Naive thymus-derived CD4-positive, alpha-beta T cell (primary cell): ENCODE data around the gene ISG15. TPM values are rescaled to one million over a fixed set of nuclear protein-coding genes. Genes with fewer than 3 reads are reported as not detected.
"Not testable (repeated sequence)": the region's sequence is repeated elsewhere in the genome, so short reads cannot be mapped to it uniquely, and the experiment has no call there.

Experiments used
- ATAC-seq: fragments of 150-1000 bp; cut with Tn5 transposase; 2 replicates; pipeline ENCODE4 v1.10.0; 2021; ENCODE audit warnings: mild to moderate bottlenecking, moderate library complexity
- CTCF ChIA-PET: fragments of 350-600 bp; sonication (Branson Sonifier 250); formaldehyde crosslinking; loops from one replicate; lab custom pipeline; 2021; ENCODE audit warnings: antibody characterized with exemption; lab: Charles Lee
- POLR2A ChIA-PET: fragments of 350-600 bp; sonication (Branson Sonifier 250); formaldehyde crosslinking; loops from one replicate; lab custom pipeline; 2021; ENCODE audit warnings: antibody characterized with exemption, inconsistent platforms; lab: Charles Lee
- DNase-seq, 9 donors: peaks; one replicate each; pipeline versions ENCODE4 v3.0.0 to v3.0.0-alpha.2; 2020 to 2022; ENCODE audit warnings: mixed read lengths in 1 of 9
- H3K27ac ChIP-seq: one replicate; pipeline ENCODE4 v1.7.0; 2013; ENCODE audit warnings: mild to moderate bottlenecking, low read depth, low read length, moderate library complexity
- H3K27me3 ChIP-seq, 2 donors: one replicate each; pipeline ENCODE4 v1.7.0; 2013; ENCODE audit warnings: low read length in 2 of 2, mild to moderate bottlenecking in 2 of 2, moderate library complexity in 2 of 2; ENCODE audit not compliant: control insufficient read depth in 2 of 2, insufficient read depth in 2 of 2
- H3K36me3 ChIP-seq, 3 experiments: 1 replicate in 2 of 3; 2 replicates in 1 of 3; pipeline ENCODE4 v1.7.0; 2013; ENCODE audit warnings: low read length in 3 of 3, mild to moderate bottlenecking in 3 of 3, moderate library complexity in 1 of 3; ENCODE audit not compliant: insufficient read depth in 3 of 3, control insufficient read depth in 2 of 3
- H3K4me1 ChIP-seq, 2 donors: one replicate each; pipeline ENCODE4 v1.7.0; 2013; ENCODE audit warnings: low read length in 2 of 2, mild to moderate bottlenecking in 2 of 2, moderate library complexity in 1 of 2; ENCODE audit not compliant: control insufficient read depth in 2 of 2, insufficient read depth in 2 of 2
- H3K4me3 ChIP-seq: 2 replicates; pipeline ENCODE4 v1.7.0; 2013; ENCODE audit warnings: mild to moderate bottlenecking, low read length
- H3K9me3 ChIP-seq, 3 experiments: 1 replicate in 2 of 3; 2 replicates in 1 of 3; pipeline ENCODE4 v1.7.0; 2013; ENCODE audit warnings: low read length in 3 of 3; ENCODE audit not compliant: control insufficient read depth in 2 of 3
- H3K27ac Mint-ChIP-seq, 9 donors: one replicate each; pipeline ENCODE4 v1.8.0; 2020 to 2022; ENCODE audit warnings: mixed read lengths in 9 of 9, mild to moderate bottlenecking in 8 of 9, moderate library complexity in 5 of 9, inconsistent platforms in 2 of 9
- H3K27me3 Mint-ChIP-seq, 5 donors: one replicate each; pipeline ENCODE4 v1.8.0; 2021 to 2022; ENCODE audit warnings: mixed read lengths in 5 of 5, mild to moderate bottlenecking in 1 of 5
- H3K36me3 Mint-ChIP-seq, 5 donors: one replicate each; pipeline ENCODE4 v1.8.0; 2020 to 2022; ENCODE audit warnings: mixed read lengths in 5 of 5, mild to moderate bottlenecking in 3 of 5, inconsistent platforms in 1 of 5
- H3K4me1 Mint-ChIP-seq, 7 donors: one replicate each; pipeline ENCODE4 v1.8.0; 2020 to 2022; ENCODE audit warnings: mixed read lengths in 7 of 7, mild to moderate bottlenecking in 3 of 7, inconsistent platforms in 1 of 7
- H3K4me3 Mint-ChIP-seq, 10 donors: one replicate each; pipeline ENCODE4 v1.8.0; 2020 to 2022; ENCODE audit warnings: mild to moderate bottlenecking in 10 of 10, mixed read lengths in 10 of 10, moderate library complexity in 6 of 10, inconsistent platforms in 2 of 10
- H3K9me3 Mint-ChIP-seq, 11 donors: one replicate each; pipeline ENCODE4 v1.8.0; 2020 to 2022; ENCODE audit warnings: mixed read lengths in 11 of 11, mild to moderate bottlenecking in 4 of 11, inconsistent platforms in 1 of 11, moderate library complexity in 1 of 11
- intact Hi-C, 2 donors: fragments of 100-400 bp; cut with micrococcal nuclease; formaldehyde crosslinking; loops; one replicate each; pipeline ENCODE4 v1.15.1; 2023
- polyA plus RNA-seq, 2 donors: library from polyadenylated mRNA; unstranded; fragments of 300-500 nt; fragmentation: Illumina TruSeq; gene quantifications; one replicate each; pipeline ENCODE4 v1.2.3, GENCODE V29; 2021
- total RNA-seq, 6 experiments: library from RNA in 5 of 6; stranded (reverse) in 5 of 6; gene quantifications; 1 replicate in 5 of 6; 2 replicates in 1 of 6; pipeline ENCODE4 v1.2.3 and lab custom pipeline; 2021 to 2026

The ISG15 gene
- total and polyA plus RNA-seq, 7 experiments from 2014 or later = 17.4 to 227 (median 42.6) TPM

DNA sequence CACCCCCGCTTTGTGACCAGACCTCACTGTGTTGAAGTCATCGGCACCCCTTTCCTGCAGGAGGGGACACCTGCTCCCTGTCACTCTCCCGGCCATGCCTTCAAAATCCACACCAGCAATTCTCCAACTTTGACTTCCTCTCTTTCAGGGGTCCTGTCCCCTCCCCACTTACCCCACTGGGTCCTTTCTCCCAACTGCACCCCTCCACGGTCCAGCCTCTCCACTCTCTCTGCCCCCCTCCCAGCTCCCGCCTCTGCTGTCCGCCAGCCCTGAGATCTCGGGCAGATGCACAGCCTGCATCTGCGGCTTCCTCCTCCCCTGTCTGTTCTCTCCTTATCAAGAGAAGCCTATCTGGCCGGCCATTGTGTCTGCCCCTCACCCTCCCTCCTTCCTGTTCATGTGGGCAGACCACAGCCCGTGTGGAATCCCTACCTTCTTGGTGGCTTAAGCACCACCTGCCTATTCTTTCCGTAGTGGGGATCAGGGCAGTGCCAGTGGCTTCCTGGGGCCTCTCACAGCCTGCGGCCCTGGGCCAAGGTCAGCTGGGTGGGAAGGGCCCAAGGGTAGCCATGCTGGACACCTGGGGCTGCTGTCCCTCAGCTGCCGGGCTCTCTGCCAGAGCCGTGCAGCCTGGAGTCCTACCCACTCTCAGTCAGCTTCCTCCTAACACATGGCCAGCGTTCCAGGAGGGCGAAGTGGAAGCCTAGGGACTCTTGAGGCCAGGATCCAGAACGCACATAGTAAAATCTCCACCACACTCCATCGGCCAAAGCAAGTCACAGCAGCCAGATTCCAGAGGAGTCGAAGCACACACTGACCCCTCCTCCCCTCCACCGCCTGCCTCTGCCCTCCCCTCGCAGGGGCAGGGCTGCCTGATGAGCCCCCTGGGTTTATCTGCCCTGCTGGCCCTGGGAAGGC lies 8.3 kb upstream of the ISG15 start:
- intact Hi-C loops = no loop called here
- H3K27ac ChIP-seq = no peak overlapping the region
- Mint-ChIP-seq H3K4me1 (peaks cover 3 to 19% (median 13%) of the 10 kb centered on the region in 7 donors), H3K36me3 (peaks cover 0 to 4% (median 0%) of the 10 kb centered on the region in 5 donors), H3K4me3 (peak overlapping the region in 5 of 10 donors; percentile 3 to 56 (median 45)), H3K27ac (peak overlapping the region in 3 of 9 donors; percentile 28 to 55 (median 35)), H3K9me3 (peaks cover 0 to 1% (median 0%) of the 10 kb centered on the region in 11 donors), H3K27me3 (peaks cover 10 to 46% (median 23%) of the 10 kb centered on the region in 5 donors)
- H3K9me3 ChIP-seq = no peaks in the 10 kb centered on the region
- POLR2A ChIA-PET = no interaction called here
- CTCF ChIA-PET = no interaction called here
- no peak overlapping the region for H3K4me3 ChIP-seq
- H3K4me1 ChIP-seq = peaks cover 12 to 15% of the 10 kb centered on the region in 2 donors
- H3K27me3 ChIP-seq = peaks cover 9 to 20% of the 10 kb centered on the region in 2 donors
- ATAC-seq (no peak), DNase-seq (no peak)
- H3K36me3 ChIP-seq = no peaks in the 10 kb centered on the region

DNA sequence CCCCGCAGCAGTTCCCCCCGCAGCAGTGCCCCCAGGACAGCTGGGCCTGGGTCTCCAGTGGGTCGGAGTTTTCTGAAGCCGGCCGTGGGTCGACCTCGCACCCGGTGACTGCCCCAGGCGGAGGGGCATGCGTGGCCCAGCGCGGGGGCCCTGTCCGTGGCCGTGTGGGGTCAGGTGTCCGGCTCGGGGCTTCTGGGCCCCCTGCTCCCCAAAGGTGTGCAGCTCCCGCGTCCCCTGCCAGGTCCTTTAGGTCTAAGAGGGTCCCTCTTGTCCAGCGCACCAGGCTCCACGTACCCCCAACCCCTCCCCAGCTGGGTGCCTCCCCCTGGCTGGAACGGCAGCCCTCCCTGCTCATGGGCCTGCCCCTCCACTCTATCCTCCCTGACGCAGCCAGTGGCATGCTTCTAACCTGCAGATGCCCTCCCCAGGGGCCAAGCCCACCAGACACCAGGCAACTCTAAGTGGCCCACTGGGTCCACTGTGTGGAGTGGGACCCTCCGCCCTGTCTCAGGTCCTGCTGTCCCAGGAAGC lies 7.5 kb upstream of the ISG15 start:
- no peak overlapping the region for H3K4me3 ChIP-seq
- no peak overlapping the region for H3K4me3 Mint-ChIP-seq
- peaks cover 10 to 42% (median 23%) of the 10 kb centered on the region in 5 donors for H3K27me3 Mint-ChIP-seq
- no peak overlapping the region for H3K27ac Mint-ChIP-seq
- H3K9me3 Mint-ChIP-seq = peaks cover 0 to 1% (median 0%) of the 10 kb centered on the region in 11 donors
- intact Hi-C loops = no loop called here
- no peak overlapping the region for H3K27ac ChIP-seq
- H3K4me1 Mint-ChIP-seq = peaks cover under 1 to 17% (median 12%) of the 10 kb centered on the region in 7 donors
- ATAC-seq (no peak), DNase-seq (no peak)
- no peaks in the 10 kb centered on the region for H3K36me3 ChIP-seq
- ChIA-PET CTCF (no interaction called here), POLR2A (no interaction called here)
- peaks cover 8 to 18% of the 10 kb centered on the region in 2 donors for H3K27me3 ChIP-seq
- H3K4me1 ChIP-seq = peaks cover 9 to 11% of the 10 kb centered on the region in 2 donors
- H3K36me3 Mint-ChIP-seq = peaks cover 0 to 4% (median 0%) of the 10 kb centered on the region in 5 donors
- no peaks in the 10 kb centered on the region for H3K9me3 ChIP-seq

- Mint-ChIP-seq H3K4me1 (peaks cover 0 to 14% (median 12%) of the 10 kb centered on the region in 7 donors), H3K4me3 (no peak overlapping the region), H3K36me3 (peaks cover 0 to 4% (median 0%) of the 10 kb centered on the region in 5 donors), H3K9me3 (peaks cover 0 to 1% (median 0%) of the 10 kb centered on the region in 11 donors), H3K27me3 (peaks cover 10 to 36% (median 23%) of the 10 kb centered on the region in 5 donors), H3K27ac (no peak overlapping the region)
- no peaks in the 10 kb centered on the region for H3K36me3 ChIP-seq
- CTCF ChIA-PET = interaction anchor here (1.4 kb wide), 1 partner anchor 13 kb away, joined by 3 read pairs; no protein-coding TSS in a partner anchor
- H3K27me3 ChIP-seq = peaks cover 6 to 13% of the 10 kb centered on the region in 2 donors
- intact Hi-C loops = no loop called here
- H3K4me1 ChIP-seq = peaks cover 2 to 5% of the 10 kb centered on the region in 2 donors
- no peak for ATAC-seq
- DNase-seq = no peak
- H3K9me3 ChIP-seq = no peaks in the 10 kb centered on the region
- no peak overlapping the region for H3K4me3 ChIP-seq
- H3K27ac ChIP-seq = no peak overlapping the region
- POLR2A ChIA-PET = interaction anchor here (0.8 kb wide), 1 partner anchor 91 kb away, joined by 5 read pairs; no protein-coding TSS in a partner anchor
Measured at GRCh38 chr1:1006305-1007159, 6.8 kb upstream of the ISG15 start.

- peaks cover 2 to 11% (median 8%) of the 10 kb centered on the region in 5 donors for H3K27me3 Mint-ChIP-seq
- POLR2A ChIA-PET, H3K9me3 Mint-ChIP-seq: not testable (repeated sequence)
Measured at GRCh38 chr1:1010131-1010530, 3.2 kb upstream of the ISG15 start.

DNA sequence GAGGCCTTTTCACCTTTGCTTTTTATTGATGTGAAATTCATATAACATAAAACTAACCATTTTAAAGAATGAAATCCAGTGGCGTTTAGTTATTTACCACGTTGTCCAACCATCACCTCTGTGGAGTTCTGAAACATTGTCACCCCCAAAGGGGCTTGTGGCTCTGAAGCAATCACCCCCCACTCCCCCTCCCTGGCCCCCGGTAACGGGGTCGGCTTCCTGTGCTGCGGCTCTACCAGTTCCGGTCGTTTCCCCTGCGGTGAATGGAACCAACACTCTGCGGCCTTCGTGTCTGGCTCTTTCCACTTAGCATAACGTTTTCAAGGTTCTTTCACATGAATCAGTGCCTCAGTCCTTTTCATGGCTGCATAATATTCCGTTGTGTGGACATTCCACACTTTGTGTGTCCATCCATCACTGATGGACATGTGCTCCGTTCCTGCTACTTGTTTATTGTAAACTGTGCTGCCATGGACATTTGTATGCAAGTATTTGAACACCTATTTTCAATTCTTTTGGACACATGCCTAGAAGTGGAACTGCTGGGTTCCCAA lies 1.8 kb upstream of the ISG15 start:
- H3K4me3 Mint-ChIP-seq = peak overlapping the region in 1 of 10 donors; percentile 6
- ChIA-PET CTCF (no interaction called here), POLR2A (no interaction called here)
- DNase-seq (peak in 1 of 9 donors; percentile 3), ATAC-seq (no peak)
- intact Hi-C loops = loop anchor here (5.0 to 10.0 kb wide), 3 partner anchors 293 to 363 kb away; partner anchors contain the start of genes ACAP3 (in 2 of the 2), PUSL1 (in 2 of the 2) and AURKAIP1 (in 1 of the 2)
- Histone ChIP-seq H3K27ac (no peak overlapping the region), H3K36me3 (no peaks in the 10 kb centered on the region), H3K4me1 (peaks cover 13 to 18% of the 10 kb centered on the region in 2 donors), H3K27me3 (no peaks in the 10 kb centered on the region), H3K4me3 (no peak overlapping the region), H3K9me3 (no peaks in the 10 kb centered on the region)
- H3K9me3 Mint-ChIP-seq = no peaks in the 10 kb centered on the region
- H3K36me3 Mint-ChIP-seq = peaks cover 0 to 11% (median 0%) of the 10 kb centered on the region in 5 donors
- peaks cover 16 to 27% (median 22%) of the 10 kb centered on the region in 7 donors for H3K4me1 Mint-ChIP-seq
- H3K27me3 Mint-ChIP-seq = peaks cover 0 to 8% (median 4%) of the 10 kb centered on the region in 5 donors
- peak overlapping the region in 3 of 9 donors; percentile 3 to 51 (median 33) for H3K27ac Mint-ChIP-seq

More at GRCh38 chr1:1010131-1010530, 3.2 kb upstream of the ISG15 start:
- H3K27ac Mint-ChIP-seq, H3K36me3 ChIP-seq, H3K27me3 ChIP-seq, H3K4me3 ChIP-seq, H3K27ac ChIP-seq, DNase-seq, H3K4me3 Mint-ChIP-seq, H3K9me3 ChIP-seq, ATAC-seq: not testable (repeated sequence)
- H3K4me1 ChIP-seq = peaks cover 13 to 18% of the 10 kb centered on the region in 2 donors
- CTCF ChIA-PET = interaction anchor here (1.0 kb wide), 1 partner anchor 8 kb away, joined by 3 read pairs; no protein-coding TSS in a partner anchor
- intact Hi-C loops = loop anchor here (5.0 to 10.0 kb wide), 3 partner anchors 295 to 365 kb away; partner anchors contain the start of genes ACAP3 (in 2 of the 2), PUSL1 (in 2 of the 2) and AURKAIP1 (in 1 of the 2)
- Mint-ChIP-seq H3K36me3 (peaks cover 0 to 11% (median 0%) of the 10 kb centered on the region in 5 donors), H3K4me1 (peaks cover 17 to 29% (median 24%) of the 10 kb centered on the region in 7 donors)
